ENCODE measurements around the gene CASP9.
"Not testable (repeated sequence)": the region's sequence is repeated elsewhere in the genome, so short reads cannot be mapped to it uniquely, and the experiment has no call there.

CASP9 gene

DNA sequence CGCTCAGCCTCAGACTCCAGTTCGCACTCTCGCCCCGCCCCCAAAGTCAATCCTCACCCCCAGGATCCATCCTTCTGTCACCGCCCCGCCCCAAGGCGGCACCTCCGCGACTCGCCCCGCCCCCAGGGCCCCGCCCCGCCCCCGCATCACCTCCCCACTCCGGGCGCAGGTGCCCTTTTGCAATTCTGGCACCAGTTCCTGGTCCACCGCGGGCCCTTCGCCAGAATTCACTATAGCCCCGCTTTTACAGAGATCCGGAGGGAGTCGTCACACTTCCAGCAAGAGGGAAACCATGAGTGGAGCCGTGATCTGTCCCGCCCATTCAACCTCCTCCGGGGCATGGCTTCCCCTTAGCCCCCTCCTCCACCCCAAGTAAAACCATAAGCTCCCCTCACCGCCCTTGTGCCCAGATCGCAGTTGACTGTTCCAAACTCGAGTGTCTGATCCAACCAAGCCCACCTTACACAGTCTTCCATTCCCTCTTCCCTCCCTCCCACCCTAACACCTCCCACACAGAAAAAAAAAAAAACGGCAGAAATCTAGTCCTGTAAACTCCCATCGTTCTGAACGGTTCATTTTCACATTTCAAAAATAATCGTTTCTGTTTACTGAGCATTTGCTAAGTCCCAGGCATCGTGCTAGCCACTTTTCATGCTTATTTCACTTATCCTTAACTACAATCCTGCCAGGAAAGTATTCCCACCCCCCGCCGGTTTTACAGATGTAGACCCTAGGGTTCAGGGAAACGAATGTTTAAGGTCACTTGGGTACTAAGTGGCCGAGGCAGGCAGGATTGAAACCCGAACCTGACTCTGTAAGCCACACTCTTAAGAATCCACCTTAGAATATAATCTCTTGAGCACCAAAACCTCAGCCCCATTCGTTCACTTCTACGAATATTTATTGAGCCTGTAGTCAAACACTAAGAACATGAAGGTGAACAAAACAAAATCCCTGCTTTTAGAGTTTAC lies 1.3 kb upstream of the CASP9 start:
- no peaks in the 10 kb centered on the region for H3K27me3 ChIP-seq (ENCODE audit: control insufficient read depth, insufficient read depth, low read length)
- H3K9ac ChIP-seq (ENCODE audit: low read depth, low read length): no peak overlapping the region
- no peaks in the 10 kb centered on the region for H3K9me3 ChIP-seq (ENCODE audit: control insufficient read depth, insufficient read depth, low read length)
- peak overlapping the region; percentile 76 for H3K4me3 ChIP-seq (ENCODE audit: low read depth, low read length)
- no peaks in the 10 kb centered on the region for H3K4me1 ChIP-seq (ENCODE audit: control insufficient read depth, insufficient read depth, low read length)
- H3K36me3 ChIP-seq (ENCODE audit: control insufficient read depth, insufficient read depth, low read length): no peaks in the 10 kb centered on the region

- peak overlapping the region; percentile 79 for H3K4me3 ChIP-seq (ENCODE audit: low read depth, low read length)
- H3K4me1 ChIP-seq (ENCODE audit: control insufficient read depth, insufficient read depth, low read length): no peaks in the 10 kb centered on the region
- H3K9me3 ChIP-seq (ENCODE audit: control insufficient read depth, insufficient read depth, low read length): no peaks in the 10 kb centered on the region
- no peak overlapping the region for H3K9ac ChIP-seq (ENCODE audit: low read depth, low read length)
- H3K36me3 ChIP-seq (ENCODE audit: control insufficient read depth, insufficient read depth, low read length): no peaks in the 10 kb centered on the region
- H3K27me3 ChIP-seq (ENCODE audit: control insufficient read depth, insufficient read depth, low read length): no peaks in the 10 kb centered on the region
Observed at GRCh38 chr1:15524283-15525049, 451 bp upstream of the CASP9 start.

DNA sequence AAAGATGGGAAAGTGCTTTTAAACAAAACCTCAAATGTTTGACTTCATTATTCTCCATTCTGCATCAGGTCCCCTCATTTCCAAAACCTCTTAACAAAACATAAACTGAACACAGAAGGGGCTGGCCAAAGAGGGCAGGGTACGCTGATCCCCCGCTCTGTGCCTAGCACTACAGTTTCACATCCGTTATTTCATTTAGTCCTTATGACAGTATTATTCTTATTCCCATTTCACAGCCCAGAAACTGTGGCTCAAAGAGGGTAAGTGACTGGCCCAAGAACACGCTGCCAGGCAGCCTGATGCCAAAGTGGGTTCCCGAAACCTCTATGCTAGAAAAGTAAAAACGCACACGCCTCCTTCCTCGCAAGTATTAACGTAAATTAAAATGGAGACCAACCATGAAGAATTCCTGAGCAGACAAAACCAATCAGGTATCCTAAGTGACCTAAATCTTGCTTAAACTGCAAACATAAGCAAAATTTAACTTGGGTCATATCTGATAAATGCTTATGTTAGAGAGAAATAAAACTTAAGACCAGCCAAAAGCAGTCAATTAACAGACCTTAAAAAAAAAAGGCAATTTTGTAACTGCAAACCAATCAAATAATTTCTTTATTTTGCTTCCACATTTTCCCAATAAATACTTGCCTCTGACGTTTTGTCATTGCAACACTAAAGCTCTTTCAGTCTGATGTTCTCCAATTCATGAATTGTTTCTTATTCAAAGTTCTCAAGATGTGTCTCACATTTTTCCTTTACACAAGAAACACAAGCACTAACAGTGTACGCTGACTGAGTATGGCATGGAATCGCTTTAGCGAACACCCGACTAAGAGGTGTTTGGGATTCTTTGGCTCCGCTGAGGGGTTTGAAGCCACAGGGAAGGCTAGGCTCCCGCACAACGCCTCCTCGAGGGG lies 653 bp downstream of the CASP9 start:
- H3K9me3 ChIP-seq (ENCODE audit: control insufficient read depth, insufficient read depth, low read length): no peaks in the 10 kb centered on the region
- H3K36me3 ChIP-seq (ENCODE audit: control insufficient read depth, insufficient read depth, low read length): no peaks in the 10 kb centered on the region
- peak overlapping the region; percentile 76 for H3K9ac ChIP-seq (ENCODE audit: low read depth, low read length)
- no peaks in the 10 kb centered on the region for H3K27me3 ChIP-seq (ENCODE audit: control insufficient read depth, insufficient read depth, low read length)
- H3K4me3 ChIP-seq (ENCODE audit: low read depth, low read length): peak overlapping the region; percentile 80
- no peaks in the 10 kb centered on the region for H3K4me1 ChIP-seq (ENCODE audit: control insufficient read depth, insufficient read depth, low read length)

- Histone ChIP-seq H3K4me1 (ENCODE audit: control insufficient read depth, insufficient read depth, low read length) (no peaks in the 10 kb centered on the region), H3K9me3 (ENCODE audit: control insufficient read depth, insufficient read depth, low read length) (no peaks in the 10 kb centered on the region), H3K27me3 (ENCODE audit: control insufficient read depth, insufficient read depth, low read length) (no peaks in the 10 kb centered on the region), H3K9ac (ENCODE audit: low read depth, low read length) (no peak overlapping the region), H3K4me3 (ENCODE audit: low read depth, low read length) (no peak overlapping the region), H3K36me3 (ENCODE audit: control insufficient read depth, insufficient read depth, low read length) (peaks cover under 1% of the 10 kb centered on the region)
Observed at GRCh38 chr1:15522551-15522950, 1.5 kb downstream of the CASP9 start.

DNA sequence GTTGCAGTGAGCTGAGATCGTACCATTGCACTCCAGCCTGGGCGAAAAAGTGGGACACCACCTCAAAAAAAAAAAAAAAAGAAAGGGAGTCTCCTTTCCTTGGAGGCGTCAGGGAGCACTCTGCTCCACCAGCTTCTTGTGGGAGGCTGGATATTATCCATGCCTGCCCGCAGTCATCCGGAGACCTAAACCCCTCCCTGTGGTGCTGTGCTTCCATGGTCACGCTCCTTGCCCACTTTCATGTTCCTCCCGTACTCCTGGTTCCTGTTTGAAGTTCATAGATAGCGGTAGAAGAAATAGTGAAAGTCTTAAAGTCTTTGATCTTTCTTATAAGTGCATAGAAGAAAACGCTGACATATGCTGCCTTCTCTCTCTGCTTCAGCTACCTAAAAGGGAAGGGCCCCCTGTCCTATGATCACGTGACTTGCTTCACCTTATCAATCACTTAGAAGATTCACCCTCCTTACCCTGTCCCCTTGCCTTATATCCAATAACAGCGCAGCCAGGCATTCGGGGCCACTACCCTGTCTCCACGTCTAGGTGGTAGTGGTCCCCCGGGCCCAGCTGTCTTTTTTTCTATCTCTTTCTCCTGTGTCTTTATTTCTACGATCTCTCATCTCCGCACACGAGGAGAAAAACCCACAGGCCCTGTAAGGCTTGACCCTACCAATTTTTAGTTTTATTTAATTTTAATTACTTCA lies 2.7 kb downstream of the CASP9 start:
- H3K4me1 ChIP-seq (ENCODE audit: control insufficient read depth, insufficient read depth, low read length); H3K36me3 ChIP-seq (ENCODE audit: control insufficient read depth, insufficient read depth, low read length); H3K9me3 ChIP-seq (ENCODE audit: control insufficient read depth, insufficient read depth, low read length); H3K9ac ChIP-seq (ENCODE audit: low read depth, low read length); H3K27me3 ChIP-seq (ENCODE audit: control insufficient read depth, insufficient read depth, low read length); H3K4me3 ChIP-seq (ENCODE audit: low read depth, low read length): not testable (repeated sequence)

- Histone ChIP-seq H3K4me1 (ENCODE audit: control insufficient read depth, insufficient read depth, low read length) (no peaks in the 10 kb centered on the region), H3K4me3 (ENCODE audit: low read depth, low read length) (no peak overlapping the region), H3K9ac (ENCODE audit: low read depth, low read length) (no peak overlapping the region), H3K27me3 (ENCODE audit: control insufficient read depth, insufficient read depth, low read length) (no peaks in the 10 kb centered on the region), H3K9me3 (ENCODE audit: control insufficient read depth, insufficient read depth, low read length) (no peaks in the 10 kb centered on the region), H3K36me3 (ENCODE audit: control insufficient read depth, insufficient read depth, low read length) (peaks cover 4% of the 10 kb centered on the region)
Observed at GRCh38 chr1:15519625-15520024, 4.4 kb downstream of the CASP9 start.

GRCh38 chr1:15515022-15515663 lies 8.9 kb downstream of the CASP9 start:
- H3K4me1 ChIP-seq (ENCODE audit: control insufficient read depth, insufficient read depth, low read length): peaks cover 2% of the 10 kb centered on the region
- H3K9ac ChIP-seq (ENCODE audit: low read depth, low read length): no peak overlapping the region
- no peaks in the 10 kb centered on the region for H3K9me3 ChIP-seq (ENCODE audit: control insufficient read depth, insufficient read depth, low read length)
- no peak overlapping the region for H3K4me3 ChIP-seq (ENCODE audit: low read depth, low read length)
- peaks cover 4% of the 10 kb centered on the region for H3K36me3 ChIP-seq (ENCODE audit: control insufficient read depth, insufficient read depth, low read length)
- H3K27me3 ChIP-seq (ENCODE audit: control insufficient read depth, insufficient read depth, low read length): no peaks in the 10 kb centered on the region

DNA sequence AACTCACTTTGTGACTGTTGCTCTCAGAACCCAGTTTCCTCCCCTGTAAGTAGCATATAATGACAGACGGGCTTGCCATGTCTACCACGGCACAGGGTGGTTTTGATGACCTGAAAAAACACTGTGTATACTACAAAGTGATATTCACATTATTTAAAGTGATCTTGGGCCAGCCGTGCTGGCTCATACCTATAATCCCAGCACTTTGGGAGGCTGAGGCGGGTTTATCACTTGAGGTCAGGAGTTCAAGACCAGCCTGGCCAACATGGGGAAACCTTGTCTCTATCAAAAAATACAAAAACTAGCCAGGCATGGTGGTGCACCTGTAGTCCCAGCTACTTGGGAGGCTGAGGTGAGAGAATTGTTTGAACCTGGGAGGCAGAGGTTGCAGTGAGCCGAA lies 9.5 kb downstream of the CASP9 start:
- not testable (repeated sequence) for H3K4me3 ChIP-seq (ENCODE audit: low read depth, low read length); H3K27me3 ChIP-seq (ENCODE audit: control insufficient read depth, insufficient read depth, low read length); H3K4me1 ChIP-seq (ENCODE audit: control insufficient read depth, insufficient read depth, low read length); H3K9me3 ChIP-seq (ENCODE audit: control insufficient read depth, insufficient read depth, low read length); H3K36me3 ChIP-seq (ENCODE audit: control insufficient read depth, insufficient read depth, low read length); H3K9ac ChIP-seq (ENCODE audit: low read depth, low read length)

GRCh38 chr1:15513919-15514318 lies 10.1 kb downstream of the CASP9 start:
- no peak overlapping the region for H3K9ac ChIP-seq (ENCODE audit: low read depth, low read length)
- H3K4me1 ChIP-seq (ENCODE audit: control insufficient read depth, insufficient read depth, low read length): peaks cover 9% of the 10 kb centered on the region
- H3K27me3 ChIP-seq (ENCODE audit: control insufficient read depth, insufficient read depth, low read length): no peaks in the 10 kb centered on the region
- no peaks in the 10 kb centered on the region for H3K9me3 ChIP-seq (ENCODE audit: control insufficient read depth, insufficient read depth, low read length)
- peaks cover 4% of the 10 kb centered on the region for H3K36me3 ChIP-seq (ENCODE audit: control insufficient read depth, insufficient read depth, low read length)
- no peak overlapping the region for H3K4me3 ChIP-seq (ENCODE audit: low read depth, low read length)

- no peaks in the 10 kb centered on the region for H3K9me3 ChIP-seq (ENCODE audit: control insufficient read depth, insufficient read depth, low read length)
- H3K4me1 ChIP-seq (ENCODE audit: control insufficient read depth, insufficient read depth, low read length): peaks cover 9% of the 10 kb centered on the region
- H3K4me3 ChIP-seq (ENCODE audit: low read depth, low read length): no peak overlapping the region
- H3K9ac ChIP-seq (ENCODE audit: low read depth, low read length): no peak overlapping the region
- H3K27me3 ChIP-seq (ENCODE audit: control insufficient read depth, insufficient read depth, low read length): no peaks in the 10 kb centered on the region
- peaks cover 4% of the 10 kb centered on the region for H3K36me3 ChIP-seq (ENCODE audit: control insufficient read depth, insufficient read depth, low read length)
Observed at GRCh38 chr1:15513192-15513591, 10.8 kb downstream of the CASP9 start.

All from iPS-15b (cell line).